GM12873 (cell line): Measurements from ENCODE around the gene CA4.
A peak's percentile ranks its signal among the peaks of the same experiment; 100 is the strongest.

ENCODE experiments used
- CTCF ChIP-seq: IDR thresholded peaks from 2 replicates; pipeline ENCODE4 v1.5.1; 2012; ENCODE audit warnings: low read depth, mild to moderate bottlenecking, moderate library complexity, low read length, control low read depth; ENCODE audit not compliant: insufficient read depth; ENCODE audit errors: missing control alignments

CA4 gene

GRCh38 chr17:60160829-60161501, 11.2 kb downstream of the CA4 start:
- no peak for TF ChIP-seq CTCF

- no peak for TF ChIP-seq CTCF
Observed at GRCh38 chr17:60161598-60162330, 12.0 kb downstream of the CA4 start.

GRCh38 chr17:60163108-60163784, 13.5 kb downstream of the CA4 start:
- TF ChIP-seq CTCF, result peak; percentile 15

- no peak for TF ChIP-seq CTCF
Observed at GRCh38 chr17:60164164-60164563, 14.4 kb downstream of the CA4 start.

- TF ChIP-seq CTCF, result no peak
Observed at GRCh38 chr17:60164697-60165096, 14.9 kb downstream of the CA4 start.

GRCh38 chr17:60165223-60165622, 15.4 kb downstream of the CA4 start:
- TF ChIP-seq CTCF, result no peak

- no peak for TF ChIP-seq CTCF
Observed at GRCh38 chr17:60165971-60166370, 16.2 kb downstream of the CA4 start.
